ENCODE results near the gene ALAD. TPM values are rescaled to one million over a fixed set of nuclear protein-coding genes. Genes with fewer than 3 reads are reported as not detected.

The ALAD gene
- total and polyA plus RNA-seq, 2 of the 13 experiments (the other 11 are each of a cell fraction or from before 2014, with no cell fraction given), result 21.8 to 30.1 TPM

DNA sequence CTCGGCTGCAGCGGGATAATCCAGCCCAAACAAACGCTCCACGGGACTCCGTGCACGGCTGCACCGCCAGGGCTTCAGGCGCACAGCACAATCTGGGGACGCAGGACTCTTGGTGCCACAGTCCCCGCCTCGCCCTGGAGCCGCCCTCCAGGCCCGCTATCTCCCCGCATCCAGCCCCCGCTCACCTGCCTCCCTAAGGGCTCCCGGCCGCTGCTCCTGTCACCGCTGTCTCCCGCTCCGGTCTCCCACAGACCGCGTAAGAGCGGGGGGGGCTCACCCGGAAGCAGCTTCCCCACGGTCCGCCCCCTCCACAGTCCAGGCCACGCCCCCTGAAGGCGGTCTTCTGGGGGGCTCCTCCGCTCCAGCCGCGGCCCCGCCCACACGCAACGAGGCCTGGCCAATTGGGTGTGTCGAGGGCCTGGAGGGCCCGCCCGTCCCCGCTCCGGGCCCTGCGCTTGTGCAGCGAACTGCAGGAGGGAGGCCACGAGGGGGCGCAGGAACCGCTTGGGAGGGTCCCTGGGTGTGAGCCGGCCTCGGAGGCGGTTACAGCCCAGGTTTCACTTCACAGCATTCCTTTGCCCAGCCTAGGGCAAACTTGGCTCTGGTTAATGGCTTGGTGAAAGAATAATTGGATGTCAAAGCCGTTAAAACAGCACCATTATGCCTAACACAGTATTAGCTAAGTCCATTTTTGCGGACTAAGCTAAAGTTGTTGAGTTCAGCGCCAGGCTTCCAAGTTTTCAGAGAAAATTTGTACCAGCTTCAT lies at the start of gene ALAD (continued):
- TF ChIP-seq, protein P1, sequence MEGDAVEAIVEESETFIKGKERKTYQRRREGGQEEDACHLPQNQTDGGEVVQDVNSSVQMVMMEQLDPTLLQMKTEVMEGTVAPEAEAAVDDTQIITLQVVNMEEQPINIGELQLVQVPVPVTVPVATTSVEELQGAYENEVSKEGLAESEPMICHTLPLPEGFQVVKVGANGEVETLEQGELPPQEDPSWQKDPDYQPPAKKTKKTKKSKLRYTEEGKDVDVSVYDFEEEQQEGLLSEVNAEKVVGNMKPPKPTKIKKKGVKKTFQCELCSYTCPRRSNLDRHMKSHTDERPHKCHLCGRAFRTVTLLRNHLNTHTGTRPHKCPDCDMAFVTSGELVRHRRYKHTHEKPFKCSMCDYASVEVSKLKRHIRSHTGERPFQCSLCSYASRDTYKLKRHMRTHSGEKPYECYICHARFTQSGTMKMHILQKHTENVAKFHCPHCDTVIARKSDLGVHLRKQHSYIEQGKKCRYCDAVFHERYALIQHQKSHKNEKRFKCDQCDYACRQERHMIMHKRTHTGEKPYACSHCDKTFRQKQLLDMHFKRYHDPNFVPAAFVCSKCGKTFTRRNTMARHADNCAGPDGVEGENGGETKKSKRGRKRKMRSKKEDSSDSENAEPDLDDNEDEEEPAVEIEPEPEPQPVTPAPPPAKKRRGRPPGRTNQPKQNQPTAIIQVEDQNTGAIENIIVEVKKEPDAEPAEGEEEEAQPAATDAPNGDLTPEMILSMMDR (CRISPR knock-in tag; IDR thresholded peaks at IDR 0.05), result peak; percentile 99
- TF ChIP-seq, protein P2, sequence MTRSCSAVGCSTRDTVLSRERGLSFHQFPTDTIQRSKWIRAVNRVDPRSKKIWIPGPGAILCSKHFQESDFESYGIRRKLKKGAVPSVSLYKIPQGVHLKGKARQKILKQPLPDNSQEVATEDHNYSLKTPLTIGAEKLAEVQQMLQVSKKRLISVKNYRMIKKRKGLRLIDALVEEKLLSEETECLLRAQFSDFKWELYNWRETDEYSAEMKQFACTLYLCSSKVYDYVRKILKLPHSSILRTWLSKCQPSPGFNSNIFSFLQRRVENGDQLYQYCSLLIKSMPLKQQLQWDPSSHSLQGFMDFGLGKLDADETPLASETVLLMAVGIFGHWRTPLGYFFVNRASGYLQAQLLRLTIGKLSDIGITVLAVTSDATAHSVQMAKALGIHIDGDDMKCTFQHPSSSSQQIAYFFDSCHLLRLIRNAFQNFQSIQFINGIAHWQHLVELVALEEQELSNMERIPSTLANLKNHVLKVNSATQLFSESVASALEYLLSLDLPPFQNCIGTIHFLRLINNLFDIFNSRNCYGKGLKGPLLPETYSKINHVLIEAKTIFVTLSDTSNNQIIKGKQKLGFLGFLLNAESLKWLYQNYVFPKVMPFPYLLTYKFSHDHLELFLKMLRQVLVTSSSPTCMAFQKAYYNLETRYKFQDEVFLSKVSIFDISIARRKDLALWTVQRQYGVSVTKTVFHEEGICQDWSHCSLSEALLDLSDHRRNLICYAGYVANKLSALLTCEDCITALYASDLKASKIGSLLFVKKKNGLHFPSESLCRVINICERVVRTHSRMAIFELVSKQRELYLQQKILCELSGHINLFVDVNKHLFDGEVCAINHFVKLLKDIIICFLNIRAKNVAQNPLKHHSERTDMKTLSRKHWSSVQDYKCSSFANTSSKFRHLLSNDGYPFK (CRISPR knock-in tag; IDR thresholded peaks at IDR 0.05; ENCODE audit: borderline replicate concordance), result peak; percentile 47; the same call in 1 of the 2 replicates
- no peak for TF ChIP-seq ZNF678 (CRISPR knock-in tag; IDR thresholded peaks at IDR 0.05)
- TF ChIP-seq, protein P3, sequence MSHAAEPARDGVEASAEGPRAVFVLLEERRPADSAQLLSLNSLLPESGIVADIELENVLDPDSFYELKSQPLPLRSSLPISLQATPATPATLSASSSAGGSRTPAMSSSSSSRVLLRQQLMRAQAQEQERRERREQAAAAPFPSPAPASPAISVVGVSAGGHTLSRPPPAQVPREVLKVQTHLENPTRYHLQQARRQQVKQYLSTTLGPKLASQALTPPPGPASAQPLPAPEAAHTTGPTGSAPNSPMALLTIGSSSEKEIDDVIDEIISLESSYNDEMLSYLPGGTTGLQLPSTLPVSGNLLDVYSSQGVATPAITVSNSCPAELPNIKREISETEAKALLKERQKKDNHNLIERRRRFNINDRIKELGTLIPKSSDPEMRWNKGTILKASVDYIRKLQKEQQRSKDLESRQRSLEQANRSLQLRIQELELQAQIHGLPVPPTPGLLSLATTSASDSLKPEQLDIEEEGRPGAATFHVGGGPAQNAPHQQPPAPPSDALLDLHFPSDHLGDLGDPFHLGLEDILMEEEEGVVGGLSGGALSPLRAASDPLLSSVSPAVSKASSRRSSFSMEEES (CRISPR knock-in tag; IDR thresholded peaks at IDR 0.05), result 0 out of 2 replicates have a peak, but pooled peaks have one; percentile 45
- no peak for TF ChIP-seq PAWR (CRISPR knock-in tag; IDR thresholded peaks at IDR 0.05; ENCODE audit: borderline replicate concordance)
- TF ChIP-seq HMG20A (CRISPR knock-in tag; IDR thresholded peaks at IDR 0.05; ENCODE audit: borderline replicate concordance), result no peak
- TF ChIP-seq ZFP41 (CRISPR knock-in tag; IDR thresholded peaks at IDR 0.05; ENCODE audit: borderline replicate concordance), result no peak
- TF ChIP-seq TCF7 (IDR thresholded peaks at IDR 0.05; ENCODE audit: low read depth), result no peak
- no peak for TF ChIP-seq ZSCAN22 (CRISPR knock-in tag; IDR thresholded peaks at IDR 0.05)
- TF ChIP-seq ZKSCAN8 (CRISPR knock-in tag; IDR thresholded peaks at IDR 0.05; ENCODE audit: borderline replicate concordance), result peak; percentile 54; the same call in 1 of the 2 replicates
- TF ChIP-seq AKAP8 (CRISPR knock-in tag; IDR thresholded peaks at IDR 0.05), result no peak
- TF ChIP-seq, protein P4, sequence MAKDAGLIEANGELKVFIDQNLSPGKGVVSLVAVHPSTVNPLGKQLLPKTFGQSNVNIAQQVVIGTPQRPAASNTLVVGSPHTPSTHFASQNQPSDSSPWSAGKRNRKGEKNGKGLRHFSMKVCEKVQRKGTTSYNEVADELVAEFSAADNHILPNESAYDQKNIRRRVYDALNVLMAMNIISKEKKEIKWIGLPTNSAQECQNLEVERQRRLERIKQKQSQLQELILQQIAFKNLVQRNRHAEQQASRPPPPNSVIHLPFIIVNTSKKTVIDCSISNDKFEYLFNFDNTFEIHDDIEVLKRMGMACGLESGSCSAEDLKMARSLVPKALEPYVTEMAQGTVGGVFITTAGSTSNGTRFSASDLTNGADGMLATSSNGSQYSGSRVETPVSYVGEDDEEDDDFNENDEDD (CRISPR knock-in tag; IDR thresholded peaks at IDR 0.05; ENCODE audit: borderline replicate concordance), result peak; percentile 36; the same call in 1 of the 2 replicates
- TF ChIP-seq, protein P5, sequence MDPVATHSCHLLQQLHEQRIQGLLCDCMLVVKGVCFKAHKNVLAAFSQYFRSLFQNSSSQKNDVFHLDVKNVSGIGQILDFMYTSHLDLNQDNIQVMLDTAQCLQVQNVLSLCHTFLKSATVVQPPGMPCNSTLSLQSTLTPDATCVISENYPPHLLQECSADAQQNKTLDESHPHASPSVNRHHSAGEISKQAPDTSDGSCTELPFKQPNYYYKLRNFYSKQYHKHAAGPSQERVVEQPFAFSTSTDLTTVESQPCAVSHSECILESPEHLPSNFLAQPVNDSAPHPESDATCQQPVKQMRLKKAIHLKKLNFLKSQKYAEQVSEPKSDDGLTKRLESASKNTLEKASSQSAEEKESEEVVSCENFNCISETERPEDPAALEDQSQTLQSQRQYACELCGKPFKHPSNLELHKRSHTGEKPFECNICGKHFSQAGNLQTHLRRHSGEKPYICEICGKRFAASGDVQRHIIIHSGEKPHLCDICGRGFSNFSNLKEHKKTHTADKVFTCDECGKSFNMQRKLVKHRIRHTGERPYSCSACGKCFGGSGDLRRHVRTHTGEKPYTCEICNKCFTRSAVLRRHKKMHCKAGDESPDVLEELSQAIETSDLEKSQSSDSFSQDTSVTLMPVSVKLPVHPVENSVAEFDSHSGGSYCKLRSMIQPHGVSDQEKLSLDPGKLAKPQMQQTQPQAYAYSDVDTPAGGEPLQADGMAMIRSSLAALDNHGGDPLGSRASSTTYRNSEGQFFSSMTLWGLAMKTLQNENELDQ (CRISPR knock-in tag; IDR thresholded peaks at IDR 0.05; ENCODE audit: borderline replicate concordance), result no peak
- TF ChIP-seq KAT7 (CRISPR knock-in tag; IDR thresholded peaks at IDR 0.05; ENCODE audit: borderline replicate concordance), result peak; percentile 80
- TF ChIP-seq IKZF4 (CRISPR knock-in tag; IDR thresholded peaks at IDR 0.05; ENCODE audit: borderline replicate concordance, low read depth, not compliant biosample characterization), result peak; percentile 22
- TF ChIP-seq TCF12 (IDR thresholded peaks at IDR 0.05), result no peak
- peak; percentile 70 for TF ChIP-seq TCF12 (CRISPR knock-in tag; IDR thresholded peaks at IDR 0.05)
- peak; percentile 89 for TF ChIP-seq POGZ (CRISPR knock-in tag; IDR thresholded peaks at IDR 0.05)
- TF ChIP-seq FOXJ3 (CRISPR knock-in tag; IDR thresholded peaks at IDR 0.05; ENCODE audit: borderline replicate concordance), result peak; percentile 51; the same call in 1 of the 2 replicates

All from HepG2 (cell line).